Neural progenitor cell (in vitro differentiated cells): ENCODE results near the gene TCF7L1. TPM values are rescaled to one million over a fixed set of nuclear protein-coding genes. Genes with fewer than 3 reads are reported as not detected.

ENCODE experiments used
- DNase-seq: peaks from one replicate; pipeline ENCODE4 v3.0.0-alpha.2; 2016; ENCODE audit warnings: low spot score
- H2AFZ ChIP-seq: fragments of 200-600 bp; sonication (generic); replicated peaks from 2 replicates; pipeline ENCODE4 v1.6.1; 2016; ENCODE audit warnings: antibody characterized with exemption
- H3F3A ChIP-seq: fragments of 200-600 bp; sonication (generic); 2 replicates; pipeline ENCODE4 v1.6.1; 2016; ENCODE audit warnings: antibody characterized with exemption, low read depth
- H3K27ac ChIP-seq: fragments of 200-600 bp; sonication (generic); 2 replicates; pipeline ENCODE4 v1.5.1; 2016; ENCODE audit warnings: mild to moderate bottlenecking
- H3K27me3 ChIP-seq: fragments of 200-600 bp; sonication (generic); 2 replicates; pipeline ENCODE4 v1.6.1; 2016; ENCODE audit warnings: mild to moderate bottlenecking, moderate library complexity
- H3K36me3 ChIP-seq: fragments of 200-600 bp; sonication (generic); 2 replicates; pipeline ENCODE4 v1.5.1; 2016
- H3K4me1 ChIP-seq: fragments of 200-600 bp; sonication (generic); 2 replicates; pipeline ENCODE4 v1.6.1; 2016; ENCODE audit warnings: mixed run types
- H3K4me2 ChIP-seq: fragments of 200-600 bp; sonication (generic); 2 replicates; pipeline ENCODE4 v1.6.1; 2016
- H3K4me3 ChIP-seq: fragments of 200-600 bp; sonication (generic); 2 replicates; pipeline ENCODE4 v1.5.1; 2016
- H3K79me2 ChIP-seq: fragments of 200-600 bp; sonication (generic); 2 replicates; pipeline ENCODE4 v1.6.1; 2016; ENCODE audit warnings: low read depth
- H3K9ac ChIP-seq: fragments of 200-600 bp; sonication (generic); 2 replicates; pipeline ENCODE4 v1.6.1; 2016
- H3K9me3 ChIP-seq: fragments of 200-600 bp; sonication (generic); 2 replicates; pipeline ENCODE4 v1.5.1; 2016; ENCODE audit warnings: low read depth
- H4K20me1 ChIP-seq: fragments of 200-600 bp; sonication (generic); 2 replicates; pipeline ENCODE4 v1.6.1; 2016; ENCODE audit warnings: low read depth
- H3K27ac Mint-ChIP-seq: 3 replicates; pipeline ENCODE4 v1.8.0; 2021; ENCODE audit warnings: mixed read lengths
- H3K27me3 Mint-ChIP-seq: 2 replicates; pipeline ENCODE4 v1.8.0; 2022; ENCODE audit warnings: low read depth, mild to moderate bottlenecking, inconsistent platforms, moderate library complexity, mixed read lengths; ENCODE audit not compliant: insufficient read depth
- H3K36me3 Mint-ChIP-seq: 3 replicates; pipeline ENCODE4 v1.8.0; 2021; ENCODE audit warnings: mixed read lengths
- H3K4me1 Mint-ChIP-seq: 3 replicates; pipeline ENCODE4 v1.8.0; 2021; ENCODE audit warnings: mixed read lengths
- H3K4me3 Mint-ChIP-seq: 3 replicates; pipeline ENCODE4 v1.8.0; 2021; ENCODE audit warnings: mild to moderate bottlenecking, moderate library complexity, mixed read lengths
- H3K9me3 Mint-ChIP-seq: 3 replicates; pipeline ENCODE4 v1.8.0; 2020; ENCODE audit warnings: mixed read lengths
- CTCF ChIP-seq: fragments of 200-600 bp; sonication (generic); IDR thresholded peaks from 2 replicates; pipeline ENCODE4 v1.5.1; 2017; ENCODE audit warnings: antibody characterized with exemption, mild to moderate bottlenecking
- EZH2 ChIP-seq: fragments of 200-600 bp; sonication (generic); IDR thresholded peaks from 2 replicates; pipeline ENCODE4 v1.6.1; 2017; ENCODE audit warnings: antibody characterized with exemption, mild to moderate bottlenecking, moderate library complexity
- EZH2phosphoT487 ChIP-seq: fragments of 200-600 bp; sonication (generic); IDR thresholded peaks from 2 replicates; pipeline ENCODE4 v1.6.1; 2017; ENCODE audit warnings: antibody characterized with exemption
- total RNA-seq: library from RNA; depleted of rRNA; stranded (reverse); fragments of >200 nt; gene quantifications from 2 replicates; pipeline ENCODE4 v1.2.3, GENCODE V29; 2015; ENCODE audit warnings: low replicate concordance

TCF7L1 gene
- total RNA-seq, 1 donor from 2014 or later, result 1.0 TPM

GRCh38 chr2:85286918-85287317, 153.7 kb downstream of the TCF7L1 start:
- Mint-ChIP-seq H3K36me3 (peaks cover 23% of the 10 kb centered on the region), H3K4me3 (no peak overlapping the region), H3K4me1 (peaks cover 13% of the 10 kb centered on the region), H3K27ac (no peak overlapping the region), H3K27me3 (peaks cover under 1% of the 10 kb centered on the region), H3K9me3 (no peaks in the 10 kb centered on the region)
- no peak overlapping the region for H3K4me3 ChIP-seq
- H4K20me1 ChIP-seq, result no peaks in the 10 kb centered on the region
- no peak for DNase-seq
- no peaks in the 10 kb centered on the region for H3K79me2 ChIP-seq
- H3K9ac ChIP-seq, result no peak overlapping the region
- H3K27me3 ChIP-seq, result no peaks in the 10 kb centered on the region
- no peaks in the 10 kb centered on the region for H3K9me3 ChIP-seq
- no peak overlapping the region for H3K4me2 ChIP-seq
- no peak overlapping the region for H3K27ac ChIP-seq
- H2AFZ ChIP-seq, result no peak overlapping the region
- H3F3A ChIP-seq, result peaks cover 14% of the 10 kb centered on the region
- H3K36me3 ChIP-seq, result no peaks in the 10 kb centered on the region
- H3K4me1 ChIP-seq, result peaks cover 21% of the 10 kb centered on the region
- TF ChIP-seq CTCF (no peak), EZH2phosphoT487 (no peak), EZH2 (no peak)

GRCh38 chr2:85287721-85288120, 154.5 kb downstream of the TCF7L1 start:
- Histone ChIP-seq H2AFZ (no peak overlapping the region), H3K4me2 (no peak overlapping the region), H3K9ac (no peak overlapping the region), H3K4me1 (peaks cover 21% of the 10 kb centered on the region), H3F3A (peaks cover 14% of the 10 kb centered on the region), H3K79me2 (no peaks in the 10 kb centered on the region), H3K9me3 (no peaks in the 10 kb centered on the region), H3K4me3 (no peak overlapping the region), H3K27me3 (no peaks in the 10 kb centered on the region), H3K36me3 (no peaks in the 10 kb centered on the region), H4K20me1 (no peaks in the 10 kb centered on the region), H3K27ac (no peak overlapping the region)
- peaks cover 21% of the 10 kb centered on the region for H3K36me3 Mint-ChIP-seq
- TF ChIP-seq EZH2phosphoT487, result no peak
- no peak for TF ChIP-seq EZH2
- no peak for TF ChIP-seq CTCF
- H3K27me3 Mint-ChIP-seq, result no peaks in the 10 kb centered on the region
- H3K4me1 Mint-ChIP-seq, result peaks cover 13% of the 10 kb centered on the region
- H3K4me3 Mint-ChIP-seq, result no peak overlapping the region
- DNase-seq, result no peak
- no peaks in the 10 kb centered on the region for H3K9me3 Mint-ChIP-seq
- H3K27ac Mint-ChIP-seq, result no peak overlapping the region

- H3K4me1 ChIP-seq, result peaks cover 21% of the 10 kb centered on the region
- no peaks in the 10 kb centered on the region for H3K9me3 Mint-ChIP-seq
- no peaks in the 10 kb centered on the region for H4K20me1 ChIP-seq
- peaks cover 13% of the 10 kb centered on the region for H3K4me1 Mint-ChIP-seq
- H3K27ac ChIP-seq, result no peak overlapping the region
- no peaks in the 10 kb centered on the region for H3K27me3 Mint-ChIP-seq
- no peak overlapping the region for H3K4me3 Mint-ChIP-seq
- H3K9me3 ChIP-seq, result no peaks in the 10 kb centered on the region
- H3K79me2 ChIP-seq, result no peaks in the 10 kb centered on the region
- H3K27ac Mint-ChIP-seq, result no peak overlapping the region
- H3F3A ChIP-seq, result peaks cover 14% of the 10 kb centered on the region
- H3K4me3 ChIP-seq, result no peak overlapping the region
- peaks cover 17% of the 10 kb centered on the region for H3K36me3 Mint-ChIP-seq
- peak overlapping the region; percentile 5 for H3K4me2 ChIP-seq
- H2AFZ ChIP-seq, result no peak overlapping the region
- no peaks in the 10 kb centered on the region for H3K27me3 ChIP-seq
- no peaks in the 10 kb centered on the region for H3K36me3 ChIP-seq
- no peak overlapping the region for H3K9ac ChIP-seq
- DNase-seq, result peak; percentile 57
- TF ChIP-seq EZH2phosphoT487 (no peak), EZH2 (no peak)
Observed at GRCh38 chr2:85288244-85288725, 155.1 kb downstream of the TCF7L1 start.

GRCh38 chr2:85291425-85292023, 158.3 kb downstream of the TCF7L1 start:
- H3K27ac Mint-ChIP-seq, result no peak overlapping the region
- no peak overlapping the region for H3K4me3 Mint-ChIP-seq
- H4K20me1 ChIP-seq, result no peaks in the 10 kb centered on the region
- no peak overlapping the region for H3K4me2 ChIP-seq
- no peak overlapping the region for H2AFZ ChIP-seq
- H3K27me3 ChIP-seq, result no peaks in the 10 kb centered on the region
- no peak overlapping the region for H3K9ac ChIP-seq
- peaks cover 21% of the 10 kb centered on the region for H3K4me1 ChIP-seq
- no peaks in the 10 kb centered on the region for H3K9me3 ChIP-seq
- peaks cover 23% of the 10 kb centered on the region for H3K36me3 Mint-ChIP-seq
- H3K79me2 ChIP-seq, result no peaks in the 10 kb centered on the region
- no peak for DNase-seq
- TF ChIP-seq EZH2phosphoT487 (no peak), CTCF (no peak), EZH2 (no peak)
- H3F3A ChIP-seq, result peaks cover 14% of the 10 kb centered on the region
- no peak overlapping the region for H3K27ac ChIP-seq
- peaks cover 15% of the 10 kb centered on the region for H3K4me1 Mint-ChIP-seq
- H3K27me3 Mint-ChIP-seq, result no peaks in the 10 kb centered on the region
- no peak overlapping the region for H3K4me3 ChIP-seq
- no peaks in the 10 kb centered on the region for H3K36me3 ChIP-seq
- no peaks in the 10 kb centered on the region for H3K9me3 Mint-ChIP-seq
